Activated naive CD4-positive, alpha-beta T cell treated with anti-CD3 and anti-CD28 coated beads, Interleukin-2, amount 50 U/mL, for 24 hours (primary cell): ENCODE data around the gene SPATA13.
A peak's percentile ranks its signal among the peaks of the same experiment; 100 is the strongest.

Source experiments
- H3K27ac Mint-ChIP-seq: one replicate; pipeline ENCODE4 v1.8.0; 2021; ENCODE audit warnings: mild to moderate bottlenecking, mixed read lengths
- H3K27me3 Mint-ChIP-seq: one replicate; pipeline ENCODE4 v1.8.0; 2021; ENCODE audit warnings: mixed read lengths
- H3K36me3 Mint-ChIP-seq: one replicate; pipeline ENCODE4 v1.8.0; 2021; ENCODE audit warnings: mixed read lengths
- H3K4me1 Mint-ChIP-seq: one replicate; pipeline ENCODE4 v1.8.0; 2021; ENCODE audit warnings: mixed read lengths
- H3K4me3 Mint-ChIP-seq: one replicate; pipeline ENCODE4 v1.8.0; 2021; ENCODE audit warnings: mild to moderate bottlenecking, mixed read lengths
- H3K9me3 Mint-ChIP-seq: one replicate; pipeline ENCODE4 v1.8.0; 2021; ENCODE audit warnings: mixed read lengths

Gene SPATA13

GRCh38 chr13:24151864-24152263, 8.7 kb upstream of the SPATA13 start:
- Mint-ChIP-seq H3K4me1 (no peaks in the 10 kb centered on the region), H3K36me3 (no peaks in the 10 kb centered on the region), H3K4me3 (no peak overlapping the region), H3K27ac (no peak overlapping the region), H3K27me3 (peaks cover 2% of the 10 kb centered on the region), H3K9me3 (no peaks in the 10 kb centered on the region)

GRCh38 chr13:24152292-24153214, 8.0 kb upstream of the SPATA13 start:
- Mint-ChIP-seq H3K36me3 (no peaks in the 10 kb centered on the region), H3K4me1 (no peaks in the 10 kb centered on the region), H3K9me3 (no peaks in the 10 kb centered on the region), H3K27me3 (peaks cover 2% of the 10 kb centered on the region), H3K27ac (peak overlapping the region; percentile 30), H3K4me3 (no peak overlapping the region)

- Mint-ChIP-seq H3K27ac (no peak overlapping the region), H3K4me1 (no peaks in the 10 kb centered on the region)
Observed at GRCh38 chr13:24153347-24153746, 7.2 kb upstream of the SPATA13 start.

GRCh38 chr13:24153979-24154701, 6.4 kb upstream of the SPATA13 start:
- H3K27ac Mint-ChIP-seq, result no peak overlapping the region
- H3K36me3 Mint-ChIP-seq, result no peaks in the 10 kb centered on the region
- no peaks in the 10 kb centered on the region for H3K27me3 Mint-ChIP-seq
- H3K4me3 Mint-ChIP-seq, result no peak overlapping the region
- no peaks in the 10 kb centered on the region for H3K4me1 Mint-ChIP-seq
- no peaks in the 10 kb centered on the region for H3K9me3 Mint-ChIP-seq

More at GRCh38 chr13:24153347-24153746, 7.2 kb upstream of the SPATA13 start:
- Mint-ChIP-seq H3K9me3 (no peaks in the 10 kb centered on the region), H3K4me3 (no peak overlapping the region), H3K27me3 (peaks cover 2% of the 10 kb centered on the region), H3K36me3 (no peaks in the 10 kb centered on the region)

- Mint-ChIP-seq H3K9me3 (no peaks in the 10 kb centered on the region), H3K27me3 (peaks cover 3% of the 10 kb centered on the region), H3K27ac (no peak overlapping the region), H3K36me3 (no peaks in the 10 kb centered on the region), H3K4me1 (peaks cover 12% of the 10 kb centered on the region), H3K4me3 (no peak overlapping the region)
Observed at GRCh38 chr13:24159357-24159756, 1.2 kb upstream of the SPATA13 start.

GRCh38 chr13:24161010-24161775, 673 bp downstream of the SPATA13 start:
- Mint-ChIP-seq H3K27me3 (peaks cover 3% of the 10 kb centered on the region), H3K4me3 (peak overlapping the region; percentile 86), H3K9me3 (no peaks in the 10 kb centered on the region), H3K36me3 (peaks cover 5% of the 10 kb centered on the region), H3K4me1 (peaks cover 12% of the 10 kb centered on the region), H3K27ac (no peak overlapping the region)

GRCh38 chr13:24161980-24162525, 1.5 kb downstream of the SPATA13 start:
- no peak overlapping the region for H3K27ac Mint-ChIP-seq

GRCh38 chr13:24162604-24163003, 2.1 kb downstream of the SPATA13 start:
- Mint-ChIP-seq H3K4me1 (peaks cover 12% of the 10 kb centered on the region), H3K27ac (no peak overlapping the region), H3K9me3 (no peaks in the 10 kb centered on the region), H3K27me3 (peaks cover 3% of the 10 kb centered on the region), H3K36me3 (peaks cover 5% of the 10 kb centered on the region), H3K4me3 (peak overlapping the region; percentile 86)

More at GRCh38 chr13:24161980-24162525, 1.5 kb downstream of the SPATA13 start:
- no peaks in the 10 kb centered on the region for H3K9me3 Mint-ChIP-seq
- H3K4me3 Mint-ChIP-seq, result peak overlapping the region; percentile 86
- H3K36me3 Mint-ChIP-seq, result peaks cover 5% of the 10 kb centered on the region
- peaks cover 12% of the 10 kb centered on the region for H3K4me1 Mint-ChIP-seq
- peaks cover 3% of the 10 kb centered on the region for H3K27me3 Mint-ChIP-seq

GRCh38 chr13:24165746-24166145, 5.2 kb downstream of the SPATA13 start:
- Mint-ChIP-seq H3K4me1 (peaks cover 12% of the 10 kb centered on the region), H3K9me3 (no peaks in the 10 kb centered on the region), H3K4me3 (no peak overlapping the region), H3K27me3 (peaks cover 3% of the 10 kb centered on the region), H3K36me3 (peaks cover 5% of the 10 kb centered on the region), H3K27ac (no peak overlapping the region)

- H3K36me3 Mint-ChIP-seq, result peaks cover 5% of the 10 kb centered on the region
- H3K4me1 Mint-ChIP-seq, result peaks cover 11% of the 10 kb centered on the region
- H3K27ac Mint-ChIP-seq, result no peak overlapping the region
- no peak overlapping the region for H3K4me3 Mint-ChIP-seq
- peaks cover 3% of the 10 kb centered on the region for H3K27me3 Mint-ChIP-seq
- no peaks in the 10 kb centered on the region for H3K9me3 Mint-ChIP-seq
Observed at GRCh38 chr13:24166561-24166960, 6.0 kb downstream of the SPATA13 start.

GRCh38 chr13:24167666-24168391, 7.3 kb downstream of the SPATA13 start:
- H3K4me1 Mint-ChIP-seq, result no peaks in the 10 kb centered on the region
- H3K4me3 Mint-ChIP-seq, result no peak overlapping the region
- H3K27me3 Mint-ChIP-seq, result no peaks in the 10 kb centered on the region
- H3K9me3 Mint-ChIP-seq, result no peaks in the 10 kb centered on the region
- peaks cover 7% of the 10 kb centered on the region for H3K36me3 Mint-ChIP-seq
- no peak overlapping the region for H3K27ac Mint-ChIP-seq

- Mint-ChIP-seq H3K27me3 (no peaks in the 10 kb centered on the region), H3K36me3 (peaks cover 7% of the 10 kb centered on the region), H3K4me3 (no peak overlapping the region), H3K9me3 (no peaks in the 10 kb centered on the region), H3K4me1 (no peaks in the 10 kb centered on the region), H3K27ac (peak overlapping the region; percentile 30)
Observed at GRCh38 chr13:24168392-24168750, 7.9 kb downstream of the SPATA13 start.

- H3K4me3 Mint-ChIP-seq, result no peak overlapping the region
- no peak overlapping the region for H3K27ac Mint-ChIP-seq
- peaks cover 7% of the 10 kb centered on the region for H3K36me3 Mint-ChIP-seq
- H3K9me3 Mint-ChIP-seq, result no peaks in the 10 kb centered on the region
- H3K27me3 Mint-ChIP-seq, result no peaks in the 10 kb centered on the region
- H3K4me1 Mint-ChIP-seq, result peaks cover 6% of the 10 kb centered on the region
Observed at GRCh38 chr13:24168979-24169378, 8.5 kb downstream of the SPATA13 start.

GRCh38 chr13:24172071-24172470, 11.6 kb downstream of the SPATA13 start:
- Mint-ChIP-seq H3K27ac (no peak overlapping the region), H3K27me3 (no peaks in the 10 kb centered on the region), H3K4me1 (peaks cover 13% of the 10 kb centered on the region)

GRCh38 chr13:24173795-24174194, 13.3 kb downstream of the SPATA13 start:
- Mint-ChIP-seq H3K27ac (peak overlapping the region; percentile 57), H3K4me1 (peaks cover 16% of the 10 kb centered on the region), H3K4me3 (no peak overlapping the region), H3K9me3 (no peaks in the 10 kb centered on the region), H3K27me3 (no peaks in the 10 kb centered on the region), H3K36me3 (peaks cover 2% of the 10 kb centered on the region)

More at GRCh38 chr13:24172071-24172470, 11.6 kb downstream of the SPATA13 start:
- Mint-ChIP-seq H3K4me3 (no peak overlapping the region), H3K9me3 (no peaks in the 10 kb centered on the region), H3K36me3 (peaks cover 2% of the 10 kb centered on the region)
